Body of pancreas (tissue), 4 donors: ENCODE measurements around the gene GRID1. TPM values are rescaled to one million over a fixed set of nuclear protein-coding genes. Genes with fewer than 3 reads are reported as not detected.

ENCODE experiments used
- ATAC-seq: fragments of 150-250 bp; one replicate; pipeline ENCODE4 v1.9.1; 2016
- DNase-seq, 4 donors: peaks; one replicate each; pipeline ENCODE4 v3.0.0-alpha.2; 2019
- H3K27ac ChIP-seq, 4 donors: fragments of 200-600 bp; sonication (generic); 1 replicate in 3 of 4; 2 replicates in 1 of 4; pipeline versions ENCODE4 v1.5.1 to v1.6.1; 2016 to 2019; ENCODE audit warnings: mild to moderate bottlenecking in 1 of 4, mixed read lengths in 1 of 4, moderate library complexity in 1 of 4
- H3K27me3 ChIP-seq, 2 donors: fragments of 200-600 bp; sonication (generic); one replicate each; pipeline ENCODE4 v1.6.0; 2016; ENCODE audit warnings: mild to moderate bottlenecking in 1 of 2
- H3K36me3 ChIP-seq, 2 donors: fragments of 200-600 bp; sonication (generic); replicated peaks in 1 of 2; 2 replicates each; pipeline ENCODE4 v1.5.1; 2016; ENCODE audit warnings: low read depth in 2 of 2; ENCODE audit not compliant: insufficient read depth in 1 of 2
- H3K4me1 ChIP-seq: fragments of 200-600 bp; sonication (generic); one replicate; pipeline ENCODE4 v1.6.0; 2016
- H3K4me3 ChIP-seq, 2 donors: fragments of 200-600 bp; sonication (generic); 1 replicate in 1 of 2; 2 replicates in 1 of 2; pipeline ENCODE4 v1.5.1; 2016 to 2019
- H3K9me3 ChIP-seq, 3 donors: fragments of 200-600 bp; sonication (generic); 1 replicate in 2 of 3; 2 replicates in 1 of 3; pipeline ENCODE4 v1.5.1; 2016
- CTCF ChIP-seq, 7 experiments: fragments of 450-650 bp in 4 of 7; fragments of 200-600 bp in 3 of 7; sonication (generic) in 3 of 7; IDR thresholded peaks; one replicate each; pipeline ENCODE4 v1.5.1; 2016 to 2019; ENCODE audit warnings: antibody characterized with exemption in 7 of 7
- POLR2A ChIP-seq, 3 donors: fragments of 450-650 bp; IDR thresholded peaks; one replicate each; pipeline ENCODE4 v1.6.1; 2016; ENCODE audit warnings: antibody characterized with exemption in 3 of 3, mild to moderate bottlenecking in 2 of 3
- WGBS, 2 donors: methylation state at CpG; one replicate each; pipeline ENCODE4 v1.1.5; 2017; 5-methylcytosine and 5-hydroxymethylcytosine counted together
- intact Hi-C: fragments of 100-400 bp; cut with DNase I; formaldehyde crosslinking; loops from one replicate; pipeline ENCODE4 v1.15.1; 2023
- total RNA-seq, 2 donors: library from RNA; depleted of rRNA; stranded (reverse); fragments of >200 nt; gene quantifications; one replicate each; pipeline ENCODE4 v1.1.0, GENCODE V29; 2016

The GRID1 gene
- total RNA-seq, 2 donors from 2014 or later = 1.0 to 1.6 TPM

DNA sequence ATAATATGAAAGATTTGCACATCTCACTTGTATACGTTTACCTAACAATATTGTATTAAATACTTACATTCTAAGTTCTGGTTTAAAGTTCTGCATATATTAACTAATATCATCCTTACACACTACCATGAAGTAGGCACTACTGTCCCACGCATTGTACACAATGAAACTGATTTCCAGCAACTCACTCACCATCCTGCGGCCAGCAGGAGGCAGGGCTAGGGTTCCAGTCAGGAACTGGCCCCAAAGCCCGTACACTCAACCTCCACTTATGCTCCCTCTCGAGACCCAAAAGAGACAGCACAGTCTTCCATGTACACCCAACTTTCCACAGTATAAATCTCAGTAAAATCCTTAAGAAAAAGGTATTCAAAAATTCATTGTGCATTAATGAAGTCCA is 41.4 kb downstream of the GRID1 start:
- TF ChIP-seq CTCF (IDR thresholded peaks at IDR 0.05) (no peak), POLR2A (IDR thresholded peaks at IDR 0.05) (no peak)
- H3K4me3 ChIP-seq = no peak overlapping the region
- H3K36me3 ChIP-seq = no peaks in the 10 kb centered on the region
- H3K9me3 ChIP-seq = no peaks in the 10 kb centered on the region
- intact Hi-C loops = no loop called here
- WGBS, 2 donors = 79 to 80% methylated on average over 5 of the region's 5 CpGs
- no peak overlapping the region for H3K27ac ChIP-seq
- DNase-seq (no peak), ATAC-seq (no peak)
- no peaks in the 10 kb centered on the region for H3K27me3 ChIP-seq
- H3K4me1 ChIP-seq = no peaks in the 10 kb centered on the region

- H3K36me3 ChIP-seq = no peaks in the 10 kb centered on the region
- no peaks in the 10 kb centered on the region for H3K27me3 ChIP-seq
- 76% methylated on average over 5 of the region's 5 CpGs for WGBS, 2 donors
- DNase-seq = no peak
- no peak overlapping the region for H3K27ac ChIP-seq
- TF ChIP-seq CTCF (IDR thresholded peaks at IDR 0.05) (no peak), POLR2A (IDR thresholded peaks at IDR 0.05) (no peak)
- no peaks in the 10 kb centered on the region for H3K9me3 ChIP-seq
- H3K4me3 ChIP-seq = no peak overlapping the region
- ATAC-seq = no peak
- intact Hi-C loops = no loop called here
- no peaks in the 10 kb centered on the region for H3K4me1 ChIP-seq
Measured at GRCh38 chr10:86321568-86321967, 45.0 kb downstream of the GRID1 start.

DNA sequence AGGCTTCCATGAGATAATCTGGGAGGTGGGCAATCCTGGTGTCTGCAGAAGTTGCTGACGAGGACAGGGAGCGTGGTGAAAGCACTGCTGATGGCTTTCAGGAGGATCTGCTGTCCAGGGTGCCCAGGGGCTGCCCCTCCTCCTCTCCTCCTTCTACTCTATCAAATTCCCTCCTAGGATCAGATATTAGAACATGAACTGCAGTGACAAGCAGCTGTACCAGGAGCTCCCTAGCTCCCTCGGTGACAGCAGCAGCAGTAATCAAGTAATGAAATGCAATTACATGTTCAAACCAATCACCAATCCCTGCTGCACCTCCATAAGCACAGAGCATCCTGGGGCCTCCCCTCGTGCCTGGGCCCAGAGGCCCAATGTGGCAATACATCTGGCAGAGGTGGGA is 46.9 kb downstream of the GRID1 start:
- H3K9me3 ChIP-seq = no peaks in the 10 kb centered on the region
- no peak for ATAC-seq
- H3K4me1 ChIP-seq = no peaks in the 10 kb centered on the region
- TF ChIP-seq CTCF (IDR thresholded peaks at IDR 0.05) (no peak), POLR2A (IDR thresholded peaks at IDR 0.05) (no peak)
- no peaks in the 10 kb centered on the region for H3K27me3 ChIP-seq
- WGBS, 2 donors = 65 to 100% methylated on average over 1 to 4 of the region's 4 CpGs
- intact Hi-C loops = no loop called here
- no peaks in the 10 kb centered on the region for H3K36me3 ChIP-seq
- H3K27ac ChIP-seq = no peak overlapping the region
- no peak for DNase-seq
- H3K4me3 ChIP-seq = no peak overlapping the region

DNA sequence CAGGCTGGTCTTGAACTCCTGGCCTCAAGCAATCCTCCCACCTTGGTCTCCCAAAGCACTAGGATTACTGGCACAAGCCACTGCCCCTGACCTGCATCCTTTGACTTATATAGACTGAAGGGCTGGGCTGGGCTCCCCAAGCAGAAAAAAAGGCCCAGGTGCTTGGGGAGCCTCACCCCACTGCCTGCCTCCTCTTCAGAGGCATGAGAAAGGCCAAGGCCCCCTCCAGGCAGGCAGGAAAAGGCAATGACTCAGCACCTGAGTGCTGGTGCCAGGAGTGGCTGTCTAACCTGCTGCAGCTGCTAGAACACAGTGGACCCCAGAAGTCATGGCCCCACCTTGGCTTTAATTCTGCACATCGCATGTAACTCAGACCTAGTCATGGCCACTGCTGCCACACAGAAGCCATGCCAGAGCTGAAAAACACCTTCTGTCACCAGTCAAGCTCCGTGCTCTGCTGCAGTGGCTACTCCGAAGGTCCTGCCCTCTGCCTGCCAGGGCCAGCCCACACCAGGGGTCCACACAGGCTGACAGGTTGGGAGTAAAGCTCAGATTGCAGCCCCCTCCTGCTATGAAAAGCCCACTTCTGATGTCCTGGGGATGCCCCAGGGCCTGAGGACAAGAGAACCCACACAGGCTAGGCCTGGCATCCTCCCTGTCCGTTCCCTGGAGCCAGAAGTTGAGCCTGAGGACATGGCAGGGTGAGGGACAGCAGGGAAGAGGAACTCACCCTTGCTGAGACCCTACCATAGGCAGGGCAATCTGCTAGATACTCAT is 48.5 kb downstream of the GRID1 start:
- Histone ChIP-seq H3K27ac (no peak overlapping the region), H3K4me3 (no peak overlapping the region), H3K27me3 (no peaks in the 10 kb centered on the region), H3K36me3 (no peaks in the 10 kb centered on the region), H3K4me1 (no peaks in the 10 kb centered on the region), H3K9me3 (no peaks in the 10 kb centered on the region)
- DNase-seq = no peak
- no peak for TF ChIP-seq POLR2A (IDR thresholded peaks at IDR 0.05)
- TF ChIP-seq CTCF (IDR thresholded peaks at IDR 0.05) = no peak
- no peak for ATAC-seq
- intact Hi-C loops = no loop called here
- WGBS, 2 donors = 88 to 100% methylated on average over 3 to 4 of the region's 4 CpGs

DNA sequence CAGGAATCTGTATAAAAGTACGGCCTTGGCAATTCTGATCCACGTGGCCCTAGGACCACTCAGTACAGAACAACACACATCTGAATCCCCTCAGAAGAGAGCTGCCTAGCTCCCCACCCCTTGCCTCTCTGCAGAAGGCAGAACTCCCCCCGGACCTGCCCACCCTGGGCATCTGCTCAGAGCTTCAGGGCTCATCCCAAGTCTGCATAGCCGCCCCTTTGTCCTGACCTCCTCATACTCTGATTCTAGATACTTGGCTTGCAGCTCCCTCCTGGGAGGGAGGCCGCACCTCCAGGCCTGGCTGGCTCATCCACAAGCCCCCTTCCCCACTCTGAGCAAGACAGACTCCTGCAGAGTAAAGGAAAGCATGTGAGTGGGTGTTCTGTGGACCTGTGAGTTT is 49.6 kb downstream of the GRID1 start:
- no peaks in the 10 kb centered on the region for H3K9me3 ChIP-seq
- no peak for DNase-seq
- H3K4me3 ChIP-seq = no peak overlapping the region
- no peak for ATAC-seq
- intact Hi-C loops = no loop called here
- no peaks in the 10 kb centered on the region for H3K27me3 ChIP-seq
- no peak for TF ChIP-seq POLR2A (IDR thresholded peaks at IDR 0.05)
- TF ChIP-seq CTCF (IDR thresholded peaks at IDR 0.05) = no peak
- no peak overlapping the region for H3K27ac ChIP-seq
- H3K36me3 ChIP-seq = no peaks in the 10 kb centered on the region
- 72 to 75% methylated on average over 5 of the region's 5 CpGs for WGBS, 2 donors
- H3K4me1 ChIP-seq = no peaks in the 10 kb centered on the region
